Spleen (tissue), 11 donors: ENCODE data around the gene UBR2. TPM values are rescaled to one million over a fixed set of nuclear protein-coding genes. Genes with fewer than 3 reads are reported as not detected.

ENCODE experiments used
- DNase-seq: peaks from one replicate; pipeline ENCODE4 v3.0.0-alpha.2; 2020
- H3K27ac ChIP-seq, 8 donors: fragments of 200-600 bp; sonication (generic) in 7 of 8; 1 replicate in 4 of 8; 2 replicates in 4 of 8; pipeline versions ENCODE4 v1.5.0 to v1.8.0; 2016 to 2021; ENCODE audit warnings: inconsistent platforms in 4 of 8, mild to moderate bottlenecking in 4 of 8, moderate library complexity in 1 of 8
- H3K27me3 ChIP-seq, 7 donors: fragments of 200-600 bp; sonication (generic) in 6 of 7; replicated peaks in 1 of 7; 1 replicate in 4 of 7; 2 replicates in 3 of 7; pipeline versions ENCODE4 v1.5.0 to v1.8.0; 2016 to 2021; ENCODE audit warnings: inconsistent platforms in 3 of 7, mild to moderate bottlenecking in 1 of 7
- H3K36me3 ChIP-seq, 6 donors: fragments of 200-600 bp; sonication (generic) in 5 of 6; 1 replicate in 4 of 6; 2 replicates in 2 of 6; pipeline versions ENCODE4 v1.5.0 to v1.8.0; 2016 to 2021; ENCODE audit warnings: inconsistent platforms in 2 of 6
- H3K4me1 ChIP-seq, 6 donors: fragments of 200-600 bp; sonication (generic) in 5 of 6; 1 replicate in 3 of 6; 2 replicates in 3 of 6; pipeline versions ENCODE4 v1.5.0 to v1.8.0; 2016 to 2021; ENCODE audit warnings: inconsistent platforms in 3 of 6
- H3K4me3 ChIP-seq, 8 donors: fragments of 200-600 bp; sonication (generic) in 7 of 8; 1 replicate in 4 of 8; 2 replicates in 4 of 8; pipeline versions ENCODE4 v1.5.0 to v1.8.0; 2016 to 2021; ENCODE audit warnings: inconsistent platforms in 4 of 8, mild to moderate bottlenecking in 4 of 8, moderate library complexity in 2 of 8
- H3K9me3 ChIP-seq, 8 donors: fragments of 200-600 bp; sonication (generic) in 7 of 8; 1 replicate in 4 of 8; 2 replicates in 4 of 8; pipeline versions ENCODE4 v1.5.0 to v1.8.0; 2016 to 2021; ENCODE audit warnings: inconsistent platforms in 4 of 8
- CTCF ChIP-seq, 11 experiments: fragments of 200-600 bp in 7 of 11; fragments of 450-650 bp in 4 of 11; sonication (generic) in 4 of 11; IDR thresholded peaks in 8 of 11; conservative IDR thresholded peaks in 3 of 11; 1 replicate in 7 of 11; 2 replicates in 4 of 11; pipeline versions ENCODE4 v1.4.0 to v1.8.0; 2016 to 2021; ENCODE audit warnings: antibody characterized with exemption in 11 of 11, inconsistent platforms in 4 of 11, mild to moderate bottlenecking in 1 of 11
- POLR2A ChIP-seq, 3 donors: fragments of 450-650 bp; IDR thresholded peaks; one replicate each; pipeline ENCODE4 v1.5.1; 2017; ENCODE audit warnings: antibody characterized with exemption in 3 of 3, mild to moderate bottlenecking in 1 of 3
- POLR2AphosphoS5 ChIP-seq, 3 donors: sonication (generic); formaldehyde crosslinking; IDR thresholded peaks; one replicate each; pipeline ENCODE4 v1.5.1; 2017; ENCODE audit warnings: antibody characterized with exemption in 3 of 3
- WGBS, 5 donors: extraction: QIAGEN DNeasy Blood & Tissue Kit in 3 of 5; methylation state at CpG; one replicate each; pipeline versions ENCODE4 v1.1.5 to v1.1.7; 2013 to 2018; 5-methylcytosine and 5-hydroxymethylcytosine counted together
- intact Hi-C: fragments of 100-400 bp; cut with DNase I; formaldehyde crosslinking; loops from one replicate; pipeline ENCODE4 v1.15.0; 2023; ENCODE audit warnings: low total_unique reads
- polyA plus RNA-seq, 3 donors: library from polyadenylated mRNA; stranded (reverse); fragments of 200-250 nt; gene quantifications; one replicate each; pipeline ENCODE4 v1.2.1, GENCODE V29; 2013
- total RNA-seq, 7 donors: library from RNA; depleted of rRNA in 3 of 7; stranded (reverse); fragments of >200 nt in 3 of 7; fragmentation: NEBNext Ultra II Directional in 4 of 7; extraction: Animal tissue kit (Norgen Biotek cat#: 25700) in 4 of 7; gene quantifications; one replicate each; pipeline versions ENCODE4 v1.1.0 to v1.2.1, GENCODE V29; 2016 to 2021
- donor health status: healthy with polysubstance abuse.
- donor health status: DM: no; HTN: no; CAD: no; lungs with moderate emphysema.
- donor health status: DM: no; HTN: no; CAD: no.
- donor health status: Bipolar disorder and iron deficiency.
- donor health status: healthy.
- donor health status: DM: no; HTN: no; CAD: no.
- donor health status: DM: yes; HTN: yes; CAD: no.

UBR2 gene
- total and polyA plus RNA-seq, 10 donors = 7.4 to 51.8 (median 43.7) TPM

- WGBS, 5 donors = 35 to 52% (median 43%) methylated on average over 6 of the region's 6 CpGs
- intact Hi-C loops = no loop called here
- no peaks in the 10 kb centered on the region for H3K27me3 ChIP-seq
- no peak for DNase-seq
- no peak overlapping the region for H3K4me3 ChIP-seq
- H3K9me3 ChIP-seq = peaks cover 0 to 8% (median 7%) of the 10 kb centered on the region in 8 donors
- TF ChIP-seq POLR2AphosphoS5 (IDR thresholded peaks at IDR 0.05) (no peak), CTCF (IDR thresholded peaks at IDR 0.05 in 8 of 11, conservative IDR thresholded peaks at IDR 0.05 in 3 of 11) (no peak), POLR2A (IDR thresholded peaks at IDR 0.05) (no peak)
- H3K4me1 ChIP-seq = peaks cover 0 to 3% (median 0%) of the 10 kb centered on the region in 6 donors
- no peak overlapping the region for H3K27ac ChIP-seq
- H3K36me3 ChIP-seq = no peaks in the 10 kb centered on the region
These were observed 42.8 kb upstream of the UBR2 start for GRCh38 chr6:42520786-42521607.

GRCh38 chr6:42522036-42522435 is 41.8 kb upstream of the UBR2 start:
- DNase-seq = no peak
- peaks cover 0 to 3% (median 0%) of the 10 kb centered on the region in 6 donors for H3K4me1 ChIP-seq
- intact Hi-C loops = no loop called here
- WGBS, 5 donors = 64 to 93% (median 87%) methylated on average over 2 of the region's 2 CpGs
- no peaks in the 10 kb centered on the region for H3K36me3 ChIP-seq
- no peaks in the 10 kb centered on the region for H3K27me3 ChIP-seq
- peaks cover 0 to 8% (median 7%) of the 10 kb centered on the region in 8 donors for H3K9me3 ChIP-seq
- no peak overlapping the region for H3K27ac ChIP-seq
- H3K4me3 ChIP-seq = no peak overlapping the region
- TF ChIP-seq CTCF (IDR thresholded peaks at IDR 0.05 in 8 of 11, conservative IDR thresholded peaks at IDR 0.05 in 3 of 11) = no peak
- no peak for TF ChIP-seq POLR2AphosphoS5 (IDR thresholded peaks at IDR 0.05)
- no peak for TF ChIP-seq POLR2A (IDR thresholded peaks at IDR 0.05)

GRCh38 chr6:42522942-42523814 is 40.7 kb upstream of the UBR2 start:
- Histone ChIP-seq H3K27ac (peak overlapping the region in 1 of 8 donors; percentile 27), H3K27me3 (no peaks in the 10 kb centered on the region), H3K4me1 (peaks cover 0 to 3% (median 0%) of the 10 kb centered on the region in 6 donors), H3K4me3 (peak overlapping the region in 2 of 8 donors; percentile 3 to 12), H3K36me3 (no peaks in the 10 kb centered on the region), H3K9me3 (peaks cover 0 to 8% (median 7%) of the 10 kb centered on the region in 8 donors)
- no peak for DNase-seq
- no peak for TF ChIP-seq POLR2A (IDR thresholded peaks at IDR 0.05)
- no peak for TF ChIP-seq CTCF (IDR thresholded peaks at IDR 0.05 in 8 of 11, conservative IDR thresholded peaks at IDR 0.05 in 3 of 11)
- TF ChIP-seq POLR2AphosphoS5 (IDR thresholded peaks at IDR 0.05) = no peak
- intact Hi-C loops = no loop called here
- 68 to 86% (median 80%) methylated on average over 8 of the region's 8 CpGs for WGBS, 5 donors
